MCF 10A (cell line): ENCODE results near the gene BAZ2B. TPM values are rescaled to one million over a fixed set of nuclear protein-coding genes. Genes with fewer than 3 reads are reported as not detected.

Experiments
- BruUV-seq: library from RNA; stranded (reverse); fragments of 400-500 nt; replicated peaks from 2 replicates; lab custom pipeline; 2021; lab: Mats Ljungman, UMichigan
- CTCF ChIA-PET: fragments of 300-600 bp; sonication (Branson Sonifier 250); formaldehyde crosslinking; extraction: SDS; loops from one replicate; lab custom pipeline; 2021; ENCODE audit warnings: antibody characterized with exemption, inconsistent platforms; lab: Yijun Ruan, JAX
- POLR2A ChIA-PET: fragments of 300-600, 350-650 bp; sonication (Branson Sonifier 250); formaldehyde crosslinking; extraction: SDS; loops from one replicate; lab custom pipeline; 2020; ENCODE audit warnings: antibody characterized with exemption, inconsistent platforms; lab: Yijun Ruan, JAX
- DNase-seq: peaks from one replicate; pipeline ENCODE4 v3.0.0-alpha.2; 2018; ENCODE audit not compliant: unreplicated experiment
- H3K27ac Mint-ChIP-seq: one replicate; pipeline ENCODE4 v1.8.0; 2022; ENCODE audit warnings: mild to moderate bottlenecking, low read depth, mixed read lengths; ENCODE audit not compliant: unreplicated experiment
- H3K27me3 Mint-ChIP-seq: one replicate; pipeline ENCODE4 v1.8.0; 2022; ENCODE audit warnings: mixed read lengths; ENCODE audit not compliant: insufficient read depth, unreplicated experiment
- H3K36me3 Mint-ChIP-seq: one replicate; pipeline ENCODE4 v1.8.0; 2022; ENCODE audit warnings: mild to moderate bottlenecking, moderate library complexity, mixed read lengths; ENCODE audit not compliant: insufficient read depth, unreplicated experiment
- H3K4me1 Mint-ChIP-seq: one replicate; pipeline ENCODE4 v1.8.0; 2022; ENCODE audit warnings: mixed read lengths; ENCODE audit not compliant: insufficient read depth, unreplicated experiment
- H3K4me3 Mint-ChIP-seq: one replicate; pipeline ENCODE4 v1.8.0; 2022; ENCODE audit warnings: mild to moderate bottlenecking, moderate library complexity, mixed read lengths; ENCODE audit not compliant: unreplicated experiment
- H3K9me3 Mint-ChIP-seq: one replicate; pipeline ENCODE4 v1.8.0; 2022; ENCODE audit warnings: mixed read lengths; ENCODE audit not compliant: unreplicated experiment
- CTCF ChIP-seq: fragments of 200-600 bp; IDR thresholded peaks from one replicate; pipeline ENCODE4 v1.8.0; 2022; ENCODE audit warnings: antibody characterized with exemption, mild to moderate bottlenecking; ENCODE audit not compliant: unreplicated experiment
- intact Hi-C: fragments of 100-400 bp; cut with micrococcal nuclease; formaldehyde crosslinking; loops from 2 replicates; pipeline ENCODE4 v1.14.1; 2022
- total RNA-seq: library from RNA; stranded (reverse); gene quantifications from 2 replicates; pipeline ENCODE4 v1.2.3, GENCODE V29; 2022

Gene BAZ2B
- total RNA-seq, 1 experiment from 2014 or later = 51.8 TPM

GRCh38 chr2:159557437-159558034, 58.8 kb downstream of the BAZ2B start:
- Mint-ChIP-seq H3K4me1 (no peaks in the 10 kb centered on the region), H3K27me3 (no peaks in the 10 kb centered on the region), H3K36me3 (peaks cover 9% of the 10 kb centered on the region), H3K4me3 (no peak overlapping the region), H3K27ac (no peak overlapping the region), H3K9me3 (no peaks in the 10 kb centered on the region)
- POLR2A ChIA-PET = interaction anchor here (0.6 to 1.6 kb wide), 2 partner anchors 155 to 433 kb away, joined by 3 to 9 read pairs; partner anchors contain the start of gene MARCHF7
- intact Hi-C loops = loop anchor here (1.0 to 2.0 kb wide), 2 partner anchors 119 to 155 kb away; partner anchors contain the start of gene MARCHF7
- CTCF ChIA-PET = interaction anchor here (0.5 to 2.6 kb wide), 9 partner anchors 41 to 727 kb away, joined by 3 to 9 read pairs (median 3); partner anchors contain the start of gene MARCHF7
- peak; percentile 48 for TF ChIP-seq CTCF
- BruUV-seq = no TSS peak
- peak; percentile 45 for DNase-seq

- no peak for DNase-seq
- H3K36me3 Mint-ChIP-seq = peaks cover 9% of the 10 kb centered on the region
- H3K4me3 Mint-ChIP-seq = no peak overlapping the region
- H3K4me1 Mint-ChIP-seq = no peaks in the 10 kb centered on the region
- no TSS peak for BruUV-seq
- POLR2A ChIA-PET = interaction anchor here (0.6 to 1.2 kb wide), 2 partner anchors 40 to 107 kb away, joined by 3 read pairs; no protein-coding TSS in a partner anchor
- no peak for TF ChIP-seq CTCF
- H3K27ac Mint-ChIP-seq = no peak overlapping the region
- intact Hi-C loops = loop anchor here (2.0 kb wide), 1 partner anchor 121 kb away; no protein-coding TSS in a partner anchor
- H3K9me3 Mint-ChIP-seq = no peaks in the 10 kb centered on the region
- CTCF ChIA-PET = interaction anchor here (1.3 to 2.6 kb wide), 2 partner anchors 117 to 156 kb away, joined by 3 to 9 read pairs; partner anchors contain the start of gene MARCHF7
- no peaks in the 10 kb centered on the region for H3K27me3 Mint-ChIP-seq
Measured at GRCh38 chr2:159555651-159556392, 60.5 kb downstream of the BAZ2B start.

- Mint-ChIP-seq H3K9me3 (no peaks in the 10 kb centered on the region), H3K4me3 (no peak overlapping the region), H3K36me3 (peaks cover 9% of the 10 kb centered on the region), H3K27me3 (no peaks in the 10 kb centered on the region), H3K27ac (peak overlapping the region; percentile 7), H3K4me1 (no peaks in the 10 kb centered on the region)
- DNase-seq = no peak
- intact Hi-C loops = no loop called here
- POLR2A ChIA-PET = interaction anchor here (1.0 kb wide), 1 partner anchor 159 kb away, joined by 4 read pairs; the partner anchor contains the start of gene MARCHF7
- TF ChIP-seq CTCF = no peak
- BruUV-seq = no TSS peak
- CTCF ChIA-PET = no interaction called here
Measured at GRCh38 chr2:159553727-159554126, 62.6 kb downstream of the BAZ2B start.

DNA sequence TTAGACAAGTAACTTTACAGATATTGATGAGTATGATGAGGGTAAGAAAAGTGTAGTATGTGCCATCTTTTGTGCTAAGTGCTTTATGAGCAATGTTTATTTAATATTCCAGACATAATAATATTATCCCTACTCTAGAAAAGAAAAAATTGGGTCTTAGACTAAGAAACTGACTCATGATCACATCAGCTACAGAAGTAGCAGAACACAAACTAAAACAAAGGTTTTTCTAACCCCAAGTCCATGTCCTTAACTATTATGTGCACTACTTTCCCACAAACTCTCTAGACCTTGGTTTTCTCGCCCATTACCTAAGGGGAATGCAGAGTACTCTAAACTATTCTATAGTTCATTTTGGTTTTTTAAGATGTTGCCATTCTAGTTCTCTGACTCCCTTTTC, 64.5 kb downstream of the BAZ2B start:
- no peak for DNase-seq
- Mint-ChIP-seq H3K27me3 (no peaks in the 10 kb centered on the region), H3K36me3 (peaks cover 4% of the 10 kb centered on the region), H3K4me3 (no peak overlapping the region), H3K27ac (no peak overlapping the region), H3K4me1 (no peaks in the 10 kb centered on the region), H3K9me3 (no peaks in the 10 kb centered on the region)
- intact Hi-C loops = no loop called here
- TF ChIP-seq CTCF = no peak
- POLR2A ChIA-PET = interaction anchor here (1.0 kb wide), 1 partner anchor 9 kb away, joined by 7 read pairs; no protein-coding TSS in a partner anchor
- CTCF ChIA-PET = interaction anchor here (0.6 kb wide), 1 partner anchor 46 kb away, joined by 3 read pairs; no protein-coding TSS in a partner anchor
- no TSS peak for BruUV-seq
